ENCODE data around the gene ADRB1.

The ADRB1 gene

GRCh38 chr10:114095559-114096337 lies 52.1 kb downstream of the ADRB1 start:
- FAIRE-seq = no peak

Data from colon (tissue), 2 donors.